Colonic mucosa (tissue), 4 donors: Measurements from ENCODE around the gene LENEP. TPM values are rescaled to one million over a fixed set of nuclear protein-coding genes. Genes with fewer than 3 reads are reported as not detected.

Source experiments
- DNase-seq: peaks from one replicate; pipeline ENCODE4 v3.0.0-alpha.2; 2020
- H3K27ac ChIP-seq: fragments of 200-600 bp; one replicate; pipeline ENCODE4 v1.8.0; 2021
- H3K27me3 ChIP-seq: fragments of 200-600 bp; one replicate; pipeline ENCODE4 v1.8.0; 2021
- H3K36me3 ChIP-seq: fragments of 200-600 bp; one replicate; pipeline ENCODE4 v1.8.0; 2021
- H3K4me1 ChIP-seq: fragments of 200-600 bp; one replicate; pipeline ENCODE4 v1.8.0; 2021; ENCODE audit warnings: mild to moderate bottlenecking
- H3K4me3 ChIP-seq: fragments of 200-600 bp; one replicate; pipeline ENCODE4 v1.8.0; 2021
- H3K9ac ChIP-seq, 2 donors: one replicate each; pipeline ENCODE4 v1.7.0; 2013; ENCODE audit warnings: control low read depth in 2 of 2, low read depth in 2 of 2, low read length in 2 of 2
- H3K9me3 ChIP-seq: fragments of 200-600 bp; one replicate; pipeline ENCODE4 v1.8.0; 2021
- intact Hi-C: fragments of 100-400 bp; cut with DNase I; formaldehyde crosslinking; loops from one replicate; pipeline ENCODE4 v1.14.1; 2022
- total RNA-seq, 2 donors: library from RNA; stranded (reverse); fragmentation: NEBNext Ultra II Directional in 1 of 2; extraction: Animal tissue kit (Norgen Biotek cat#: 25700) in 1 of 2; gene quantifications; one replicate each; pipeline ENCODE4 v1.2.1, GENCODE V29; 2021
- TF ChIP-seq, protein P1 (sequence below): fragments of 200-600 bp; IDR thresholded peaks from one replicate; pipeline ENCODE4 v1.8.0; 2022; ENCODE audit warnings: antibody characterized with exemption, mild to moderate bottlenecking
- donor health status: healthy.
- donor health status: DM: no; HTN: no; CAD: no.
- donor health status: DM: no; HTN: no; CAD: no.

LENEP gene
- total RNA-seq, 2 donors from 2014 or later: not detected

DNA sequence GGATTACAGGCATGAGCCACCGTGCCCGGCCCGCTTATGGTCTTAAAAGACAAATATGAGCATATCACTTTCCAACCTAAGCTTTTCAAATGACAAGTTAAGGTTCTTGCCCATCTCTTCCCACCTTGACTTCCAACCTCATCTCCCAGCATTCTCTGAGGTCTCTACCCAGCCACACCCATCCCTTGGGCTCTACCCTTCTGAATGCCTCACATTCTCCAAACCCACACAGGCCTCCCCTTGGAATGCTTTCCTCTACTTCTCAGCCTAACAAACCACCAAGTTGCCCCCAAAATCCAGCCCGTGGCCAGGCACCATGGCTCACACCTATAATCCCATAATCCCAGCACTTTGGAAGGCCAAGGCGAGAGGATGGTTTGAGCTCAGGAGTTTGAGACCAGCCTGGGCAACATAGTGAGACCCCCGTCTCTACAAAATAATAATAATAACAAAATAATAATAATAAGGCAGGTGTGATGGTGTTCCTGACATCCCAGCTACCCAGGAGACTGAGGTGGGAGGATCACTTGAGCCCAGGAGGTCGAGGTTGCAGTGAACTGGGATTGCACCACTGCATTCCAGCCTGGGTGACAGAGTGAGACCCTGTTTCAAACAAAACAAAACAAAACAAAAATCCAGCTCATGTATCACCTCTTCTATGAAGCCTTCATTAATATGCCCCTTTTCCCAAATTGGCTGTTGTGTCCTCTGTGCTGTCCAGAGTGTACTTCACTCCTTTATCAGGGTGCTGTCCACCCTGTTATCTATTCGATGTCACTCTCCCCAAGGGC, 28.9 kb downstream of the LENEP start:
- DNase-seq: no peak
- TF ChIP-seq, protein P1, sequence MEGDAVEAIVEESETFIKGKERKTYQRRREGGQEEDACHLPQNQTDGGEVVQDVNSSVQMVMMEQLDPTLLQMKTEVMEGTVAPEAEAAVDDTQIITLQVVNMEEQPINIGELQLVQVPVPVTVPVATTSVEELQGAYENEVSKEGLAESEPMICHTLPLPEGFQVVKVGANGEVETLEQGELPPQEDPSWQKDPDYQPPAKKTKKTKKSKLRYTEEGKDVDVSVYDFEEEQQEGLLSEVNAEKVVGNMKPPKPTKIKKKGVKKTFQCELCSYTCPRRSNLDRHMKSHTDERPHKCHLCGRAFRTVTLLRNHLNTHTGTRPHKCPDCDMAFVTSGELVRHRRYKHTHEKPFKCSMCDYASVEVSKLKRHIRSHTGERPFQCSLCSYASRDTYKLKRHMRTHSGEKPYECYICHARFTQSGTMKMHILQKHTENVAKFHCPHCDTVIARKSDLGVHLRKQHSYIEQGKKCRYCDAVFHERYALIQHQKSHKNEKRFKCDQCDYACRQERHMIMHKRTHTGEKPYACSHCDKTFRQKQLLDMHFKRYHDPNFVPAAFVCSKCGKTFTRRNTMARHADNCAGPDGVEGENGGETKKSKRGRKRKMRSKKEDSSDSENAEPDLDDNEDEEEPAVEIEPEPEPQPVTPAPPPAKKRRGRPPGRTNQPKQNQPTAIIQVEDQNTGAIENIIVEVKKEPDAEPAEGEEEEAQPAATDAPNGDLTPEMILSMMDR: no peak
- intact Hi-C loops: no loop called here

GRCh38 chr1:155022927-155023236, 29.5 kb downstream of the LENEP start:
- TF ChIP-seq, protein P1: no peak
- Histone ChIP-seq H3K4me1 (peaks cover 2% of the 10 kb centered on the region), H3K9me3 (no peaks in the 10 kb centered on the region), H3K4me3 (no peak overlapping the region), H3K27ac (no peak overlapping the region), H3K36me3 (no peaks in the 10 kb centered on the region), H3K27me3 (no peaks in the 10 kb centered on the region), H3K9ac (peak overlapping the region in 1 of 2 donors; percentile 9)
- intact Hi-C loops: no loop called here
- DNase-seq: no peak

More for the DNA sequence above, 28.9 kb downstream of the LENEP start:
- Histone ChIP-seq H3K27ac (no peak overlapping the region), H3K4me1 (peaks cover 6% of the 10 kb centered on the region), H3K9me3 (no peaks in the 10 kb centered on the region), H3K27me3 (no peaks in the 10 kb centered on the region), H3K9ac (peak overlapping the region in 1 of 2 donors; percentile 9), H3K4me3 (no peak overlapping the region), H3K36me3 (no peaks in the 10 kb centered on the region)

- no peaks in the 10 kb centered on the region for H3K9me3 ChIP-seq
- DNase-seq: no peak
- intact Hi-C loops: no loop called here
- no peak overlapping the region for H3K27ac ChIP-seq
- no peaks in the 10 kb centered on the region for H3K4me1 ChIP-seq
- TF ChIP-seq, protein P1: no peak
- H3K9ac ChIP-seq: no peak overlapping the region
- no peaks in the 10 kb centered on the region for H3K27me3 ChIP-seq
- H3K4me3 ChIP-seq: no peak overlapping the region
- H3K36me3 ChIP-seq: no peaks in the 10 kb centered on the region
Measured at GRCh38 chr1:155023627-155024026, 30.2 kb downstream of the LENEP start.

DNA sequence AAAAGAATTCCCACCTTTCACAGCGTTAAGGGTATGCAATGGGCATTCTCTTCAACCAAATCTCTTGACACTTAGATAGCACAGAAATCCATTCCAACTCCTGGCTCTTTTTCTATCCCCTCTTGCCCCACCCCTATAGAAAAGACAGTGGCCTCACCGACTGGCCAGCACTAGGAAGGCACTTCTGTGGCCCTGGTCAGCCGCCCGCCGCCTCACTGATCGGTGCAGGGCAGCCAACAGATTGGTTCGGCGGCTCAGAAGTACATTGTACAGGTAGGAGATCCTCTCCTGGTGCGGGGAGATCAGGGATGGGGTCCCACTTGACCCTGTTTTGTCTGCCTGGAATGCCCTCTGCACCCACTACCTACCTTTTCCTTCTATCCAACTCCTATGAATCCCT, 30.9 kb downstream of the LENEP start:
- intact Hi-C loops: no loop called here

DNA sequence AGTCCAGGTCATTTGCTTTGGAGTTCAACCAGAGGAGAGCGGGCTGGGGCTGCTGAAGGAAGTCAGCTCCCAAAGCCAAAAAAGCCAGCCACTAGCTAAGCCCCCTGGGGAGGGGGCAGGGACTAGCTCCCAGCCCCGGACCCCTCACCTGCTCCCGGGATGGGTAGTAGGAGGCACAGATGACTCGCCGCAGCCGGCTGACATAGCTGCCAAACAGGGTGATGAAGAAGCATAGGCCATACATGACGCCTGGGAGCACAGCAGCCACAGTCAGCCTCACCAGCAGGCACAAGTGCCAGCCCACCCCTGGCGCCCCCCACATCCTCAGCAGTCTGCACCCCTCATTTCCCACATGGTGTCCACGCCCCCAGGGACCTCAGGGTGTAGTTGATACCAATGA, 32.8 kb downstream of the LENEP start:
- no peak for DNase-seq
- TF ChIP-seq, protein P1: no peak
- Histone ChIP-seq H3K36me3 (no peaks in the 10 kb centered on the region), H3K27ac (no peak overlapping the region), H3K9ac (no peak overlapping the region), H3K4me1 (no peaks in the 10 kb centered on the region), H3K9me3 (no peaks in the 10 kb centered on the region), H3K27me3 (no peaks in the 10 kb centered on the region), H3K4me3 (no peak overlapping the region)
- intact Hi-C loops: no loop called here

More for the DNA sequence above, 30.9 kb downstream of the LENEP start:
- TF ChIP-seq, protein P1: no peak
- Histone ChIP-seq H3K36me3 (no peaks in the 10 kb centered on the region), H3K4me3 (no peak overlapping the region), H3K4me1 (no peaks in the 10 kb centered on the region), H3K9me3 (no peaks in the 10 kb centered on the region), H3K27me3 (no peaks in the 10 kb centered on the region), H3K9ac (no peak overlapping the region), H3K27ac (no peak overlapping the region)
- no peak for DNase-seq
